Measurements from ENCODE around the gene TTC27. TPM values are rescaled to one million over a fixed set of nuclear protein-coding genes. Genes with fewer than 3 reads are reported as not detected.
"Not testable (repeated sequence)": the region's sequence is repeated elsewhere in the genome, so short reads cannot be mapped to it uniquely, and the experiment has no call there.

The TTC27 gene
- total RNA-seq, 4 donors from 2014 or later: 7.1 to 20.3 (median 10.4) TPM

- Histone ChIP-seq H3K4me3 (no peak overlapping the region), H3K27me3 (no peaks in the 10 kb centered on the region), H3K4me1 (peaks cover 8 to 21% (median 10%) of the 10 kb centered on the region in 4 donors), H3K27ac (no peak overlapping the region), H3K36me3 (peaks cover 0 to 58% (median 3%) of the 10 kb centered on the region in 4 donors), H3K9me3 (no peaks in the 10 kb centered on the region)
- intact Hi-C loops (cut with DNase I; ENCODE audit: low total_unique reads): no loop called here
- in situ Hi-C loops (cut with MboI; ENCODE audit: low pct_ligation_motif_present in 1 of 4, low pct_unique_long_range_greater_than_20kb in 1 of 4, low sequenced_read_pairs in 3 of 4): no loop called here
- DNase-seq: no peak
- WGBS, 2 donors (ENCODE audit: low coverage in 1 of 2): 83 to 90% methylated on average over 3 of the region's 3 CpGs
- TF ChIP-seq EP300 (IDR thresholded peaks at IDR 0.05; ENCODE audit: low read depth): no peak
- TF ChIP-seq, protein P1, sequence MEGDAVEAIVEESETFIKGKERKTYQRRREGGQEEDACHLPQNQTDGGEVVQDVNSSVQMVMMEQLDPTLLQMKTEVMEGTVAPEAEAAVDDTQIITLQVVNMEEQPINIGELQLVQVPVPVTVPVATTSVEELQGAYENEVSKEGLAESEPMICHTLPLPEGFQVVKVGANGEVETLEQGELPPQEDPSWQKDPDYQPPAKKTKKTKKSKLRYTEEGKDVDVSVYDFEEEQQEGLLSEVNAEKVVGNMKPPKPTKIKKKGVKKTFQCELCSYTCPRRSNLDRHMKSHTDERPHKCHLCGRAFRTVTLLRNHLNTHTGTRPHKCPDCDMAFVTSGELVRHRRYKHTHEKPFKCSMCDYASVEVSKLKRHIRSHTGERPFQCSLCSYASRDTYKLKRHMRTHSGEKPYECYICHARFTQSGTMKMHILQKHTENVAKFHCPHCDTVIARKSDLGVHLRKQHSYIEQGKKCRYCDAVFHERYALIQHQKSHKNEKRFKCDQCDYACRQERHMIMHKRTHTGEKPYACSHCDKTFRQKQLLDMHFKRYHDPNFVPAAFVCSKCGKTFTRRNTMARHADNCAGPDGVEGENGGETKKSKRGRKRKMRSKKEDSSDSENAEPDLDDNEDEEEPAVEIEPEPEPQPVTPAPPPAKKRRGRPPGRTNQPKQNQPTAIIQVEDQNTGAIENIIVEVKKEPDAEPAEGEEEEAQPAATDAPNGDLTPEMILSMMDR (IDR thresholded peaks at IDR 0.05): no peak
- no peak for TF ChIP-seq POLR2AphosphoS5 (IDR thresholded peaks at IDR 0.05)
- TF ChIP-seq POLR2A (IDR thresholded peaks at IDR 0.05): no peak
These were observed 5.2 kb downstream of the TTC27 start for GRCh38 chr2:32633040-32633439.

- H3K9me3 ChIP-seq; DNase-seq; H3K4me3 ChIP-seq; H3K27me3 ChIP-seq; intact Hi-C loops (cut with DNase I; ENCODE audit: low total_unique reads); in situ Hi-C loops (cut with MboI; ENCODE audit: low pct_ligation_motif_present in 1 of 4, low pct_unique_long_range_greater_than_20kb in 1 of 4, low sequenced_read_pairs in 3 of 4); H3K4me1 ChIP-seq; H3K27ac ChIP-seq: not testable (repeated sequence)
- peaks cover 0 to 58% (median 21%) of the 10 kb centered on the region in 4 donors for H3K36me3 ChIP-seq
- WGBS, 2 donors (ENCODE audit: low coverage in 1 of 2): 96 to 100% methylated on average over 2 to 5 of the region's 5 CpGs
These were observed 10.7 kb downstream of the TTC27 start for GRCh38 chr2:32638548-32638947.

DNA sequence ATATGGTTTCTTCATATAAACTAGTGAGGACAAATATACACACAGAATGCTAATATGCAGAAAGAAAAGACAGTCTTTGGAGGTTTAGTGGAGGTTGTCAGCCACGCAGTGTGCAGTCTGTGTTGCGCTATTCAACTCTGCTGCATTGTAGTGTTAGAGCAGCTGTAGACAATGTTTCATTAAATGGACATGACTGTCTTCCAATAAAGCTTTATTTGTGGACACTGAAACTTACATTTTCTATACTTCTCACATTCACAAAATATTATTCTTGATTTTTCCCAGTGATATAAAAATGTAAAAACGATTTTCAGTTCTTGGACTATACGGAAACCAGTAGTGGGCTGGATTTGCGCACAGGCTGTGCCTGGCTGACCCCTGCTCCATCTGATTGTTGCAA lies 13.3 kb downstream of the TTC27 start:
- H3K27me3 ChIP-seq: no peaks in the 10 kb centered on the region
- H3K4me1 ChIP-seq: no peaks in the 10 kb centered on the region
- no peak overlapping the region for H3K27ac ChIP-seq
- peaks cover 0 to 54% (median 20%) of the 10 kb centered on the region in 4 donors for H3K36me3 ChIP-seq
- intact Hi-C loops (cut with DNase I; ENCODE audit: low total_unique reads): no loop called here
- no peak overlapping the region for H3K4me3 ChIP-seq
- TF ChIP-seq POLR2AphosphoS5 (IDR thresholded peaks at IDR 0.05) (no peak), POLR2A (IDR thresholded peaks at IDR 0.05) (no peak), EP300 (IDR thresholded peaks at IDR 0.05; ENCODE audit: low read depth) (no peak)
- TF ChIP-seq, protein P1 (IDR thresholded peaks at IDR 0.05): no peak
- no peaks in the 10 kb centered on the region for H3K9me3 ChIP-seq
- DNase-seq: no peak
- in situ Hi-C loops (cut with MboI; ENCODE audit: low pct_ligation_motif_present in 1 of 4, low pct_unique_long_range_greater_than_20kb in 1 of 4, low sequenced_read_pairs in 3 of 4): no loop called here
- WGBS, 2 donors (ENCODE audit: low coverage in 1 of 2): 91 to 97% methylated on average over 5 of the region's 5 CpGs

GRCh38 chr2:32647180-32647651 lies 19.4 kb downstream of the TTC27 start:
- no peaks in the 10 kb centered on the region for H3K4me1 ChIP-seq
- WGBS, 2 donors (ENCODE audit: low coverage in 1 of 2): 91 to 95% methylated on average over 5 of the region's 5 CpGs
- no peak overlapping the region for H3K27ac ChIP-seq
- peaks cover 0 to 22% (median 10%) of the 10 kb centered on the region in 4 donors for H3K36me3 ChIP-seq
- intact Hi-C loops (cut with DNase I; ENCODE audit: low total_unique reads): no loop called here
- no peak overlapping the region for H3K4me3 ChIP-seq
- DNase-seq: no peak
- no peaks in the 10 kb centered on the region for H3K9me3 ChIP-seq
- TF ChIP-seq, protein P1 (IDR thresholded peaks at IDR 0.05): no peak
- TF ChIP-seq EP300 (IDR thresholded peaks at IDR 0.05; ENCODE audit: low read depth) (no peak), POLR2A (IDR thresholded peaks at IDR 0.05) (no peak), POLR2AphosphoS5 (IDR thresholded peaks at IDR 0.05) (no peak)
- in situ Hi-C loops (cut with MboI; ENCODE audit: low pct_ligation_motif_present in 1 of 4, low pct_unique_long_range_greater_than_20kb in 1 of 4, low sequenced_read_pairs in 3 of 4): no loop called here
- no peaks in the 10 kb centered on the region for H3K27me3 ChIP-seq
